SU-DHL-6 (cell line): Measurements from ENCODE around the gene SENP6.

Source experiments
- CTCF ChIP-seq: fragments of 200-600 bp; sonication (generic); IDR thresholded peaks from one replicate; pipeline ENCODE4 v1.5.1; 2017; ENCODE audit warnings: antibody characterized with exemption, mild to moderate bottlenecking, low read length, moderate library complexity; ENCODE audit not compliant: insufficient read depth, poor library complexity, severe bottlenecking
- EZH2phosphoT487 ChIP-seq: fragments of 200-600 bp; sonication (generic), shearing (Covaris generic); conservative IDR thresholded peaks from 2 replicates; pipeline ENCODE4 v1.6.1; 2018; ENCODE audit warnings: mild to moderate bottlenecking, antibody characterized with exemption, low read length, moderate library complexity, mixed read lengths

- TF ChIP-seq CTCF (no peak), EZH2phosphoT487 (no peak)
These were observed 149.8 kb downstream of the SENP6 start for GRCh38 chr6:75751443-75751842.
